ENCODE results near the gene ZDHHC17.

The ZDHHC17 gene

GRCh38 chr12:76739896-76740295 lies 24.0 kb upstream of the ZDHHC17 start:
- no peaks in the 10 kb centered on the region for H3K4me1 Mint-ChIP-seq
- TF ChIP-seq CTCF (IDR thresholded peaks at IDR 0.05; ENCODE audit: unreplicated experiment in 3 of 3), result no peak
- H3K4me3 Mint-ChIP-seq, result no peak overlapping the region
- H3K27ac Mint-ChIP-seq, result no peak overlapping the region
- H3K27me3 Mint-ChIP-seq (ENCODE audit: low read depth), result no peaks in the 10 kb centered on the region
- peaks cover 23% of the 10 kb centered on the region for H3K36me3 Mint-ChIP-seq (ENCODE audit: low read depth)
- H3K9me3 Mint-ChIP-seq, result peaks cover 40% of the 10 kb centered on the region

GRCh38 chr12:76740501-76740900 lies 23.4 kb upstream of the ZDHHC17 start:
- Mint-ChIP-seq H3K27ac (no peak overlapping the region), H3K9me3 (peaks cover 35% of the 10 kb centered on the region), H3K4me3 (no peak overlapping the region), H3K27me3 (ENCODE audit: low read depth) (no peaks in the 10 kb centered on the region), H3K36me3 (ENCODE audit: low read depth) (peaks cover 22% of the 10 kb centered on the region), H3K4me1 (no peaks in the 10 kb centered on the region)
- no peak for TF ChIP-seq CTCF (IDR thresholded peaks at IDR 0.05; ENCODE audit: unreplicated experiment in 3 of 3)

- Mint-ChIP-seq H3K27ac (no peak overlapping the region), H3K4me1 (no peaks in the 10 kb centered on the region)
- TF ChIP-seq CTCF (IDR thresholded peaks at IDR 0.05; ENCODE audit: unreplicated experiment in 3 of 3), result no peak
These were observed 18.6 kb upstream of the ZDHHC17 start for GRCh38 chr12:76745343-76745742.

GRCh38 chr12:76746516-76746915 lies 17.4 kb upstream of the ZDHHC17 start:
- Mint-ChIP-seq H3K4me1 (no peaks in the 10 kb centered on the region), H3K27ac (no peak overlapping the region), H3K36me3 (ENCODE audit: low read depth) (no peaks in the 10 kb centered on the region), H3K27me3 (ENCODE audit: low read depth) (peaks cover 3% of the 10 kb centered on the region), H3K4me3 (no peak overlapping the region), H3K9me3 (no peaks in the 10 kb centered on the region)
- TF ChIP-seq CTCF (IDR thresholded peaks at IDR 0.05; ENCODE audit: unreplicated experiment in 3 of 3), result no peak

More at GRCh38 chr12:76745343-76745742, 18.6 kb upstream of the ZDHHC17 start:
- no peaks in the 10 kb centered on the region for H3K36me3 Mint-ChIP-seq (ENCODE audit: low read depth)
- peaks cover 3% of the 10 kb centered on the region for H3K27me3 Mint-ChIP-seq (ENCODE audit: low read depth)
- no peak overlapping the region for H3K4me3 Mint-ChIP-seq
- no peaks in the 10 kb centered on the region for H3K9me3 Mint-ChIP-seq

- Mint-ChIP-seq H3K27me3 (ENCODE audit: low read depth) (peaks cover 3% of the 10 kb centered on the region), H3K27ac (no peak overlapping the region), H3K9me3 (no peaks in the 10 kb centered on the region), H3K36me3 (ENCODE audit: low read depth) (no peaks in the 10 kb centered on the region), H3K4me1 (no peaks in the 10 kb centered on the region), H3K4me3 (no peak overlapping the region)
- TF ChIP-seq CTCF (IDR thresholded peaks at IDR 0.05; ENCODE audit: unreplicated experiment in 3 of 3), result no peak
These were observed 16.7 kb upstream of the ZDHHC17 start for GRCh38 chr12:76747245-76747644.

GRCh38 chr12:76755829-76756379 lies 8.0 kb upstream of the ZDHHC17 start:
- H3K27me3 Mint-ChIP-seq (ENCODE audit: low read depth), result no peaks in the 10 kb centered on the region
- peaks cover 6% of the 10 kb centered on the region for H3K9me3 Mint-ChIP-seq
- no peaks in the 10 kb centered on the region for H3K4me1 Mint-ChIP-seq
- no peak overlapping the region for H3K4me3 Mint-ChIP-seq
- H3K36me3 Mint-ChIP-seq (ENCODE audit: low read depth), result no peaks in the 10 kb centered on the region
- no peak for TF ChIP-seq CTCF (IDR thresholded peaks at IDR 0.05; ENCODE audit: unreplicated experiment in 3 of 3)
- H3K27ac Mint-ChIP-seq, result no peak overlapping the region
